ENCODE results near the gene DYNC2H1. TPM values are rescaled to one million over a fixed set of nuclear protein-coding genes. Genes with fewer than 3 reads are reported as not detected.
A peak's percentile ranks its signal among the peaks of the same experiment; 100 is the strongest.

DYNC2H1 gene
- total RNA-seq, 1 donor from 2014 or later: 5.4 TPM

DNA sequence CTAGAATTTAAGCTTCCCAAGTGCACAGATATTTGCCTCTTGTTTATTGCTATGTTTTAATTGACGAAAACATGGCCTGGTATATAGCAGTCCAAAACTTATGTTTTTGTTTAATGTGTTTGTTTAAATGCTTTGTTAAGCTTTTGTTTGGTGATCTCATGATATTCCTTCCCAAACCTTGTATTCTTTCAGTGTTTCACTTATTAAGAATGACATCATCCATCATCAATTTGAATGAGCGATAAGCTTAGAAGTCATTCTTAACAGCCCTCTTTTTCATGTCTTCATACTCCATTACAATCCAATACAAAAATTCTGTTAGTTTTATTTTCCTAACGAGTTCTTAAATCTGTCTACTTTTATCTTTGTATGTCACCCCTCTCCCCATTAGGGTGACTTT lies 206.0 kb downstream of the DYNC2H1 start:
- H3K36me3 ChIP-seq: no peaks in the 10 kb centered on the region

DNA sequence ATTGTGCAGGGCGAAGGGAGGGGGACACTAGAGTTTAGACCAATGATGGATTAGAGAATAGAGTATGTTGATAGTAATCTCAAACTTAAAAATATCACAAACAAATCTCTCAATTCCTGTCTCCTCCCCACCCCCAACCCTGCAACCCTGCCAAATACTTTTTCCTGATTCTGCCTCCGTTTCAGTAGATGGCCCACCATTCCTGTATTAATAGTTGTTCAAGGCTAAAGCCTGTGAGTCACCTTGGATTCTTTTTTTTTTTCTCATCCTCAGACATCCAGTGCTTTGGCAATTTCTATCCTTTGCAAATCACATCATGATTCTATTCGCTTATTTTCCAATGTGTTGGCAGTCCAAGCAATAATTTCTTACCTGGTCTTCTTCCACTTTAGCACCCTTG lies 207.9 kb downstream of the DYNC2H1 start:
- TF ChIP-seq, protein P1, sequence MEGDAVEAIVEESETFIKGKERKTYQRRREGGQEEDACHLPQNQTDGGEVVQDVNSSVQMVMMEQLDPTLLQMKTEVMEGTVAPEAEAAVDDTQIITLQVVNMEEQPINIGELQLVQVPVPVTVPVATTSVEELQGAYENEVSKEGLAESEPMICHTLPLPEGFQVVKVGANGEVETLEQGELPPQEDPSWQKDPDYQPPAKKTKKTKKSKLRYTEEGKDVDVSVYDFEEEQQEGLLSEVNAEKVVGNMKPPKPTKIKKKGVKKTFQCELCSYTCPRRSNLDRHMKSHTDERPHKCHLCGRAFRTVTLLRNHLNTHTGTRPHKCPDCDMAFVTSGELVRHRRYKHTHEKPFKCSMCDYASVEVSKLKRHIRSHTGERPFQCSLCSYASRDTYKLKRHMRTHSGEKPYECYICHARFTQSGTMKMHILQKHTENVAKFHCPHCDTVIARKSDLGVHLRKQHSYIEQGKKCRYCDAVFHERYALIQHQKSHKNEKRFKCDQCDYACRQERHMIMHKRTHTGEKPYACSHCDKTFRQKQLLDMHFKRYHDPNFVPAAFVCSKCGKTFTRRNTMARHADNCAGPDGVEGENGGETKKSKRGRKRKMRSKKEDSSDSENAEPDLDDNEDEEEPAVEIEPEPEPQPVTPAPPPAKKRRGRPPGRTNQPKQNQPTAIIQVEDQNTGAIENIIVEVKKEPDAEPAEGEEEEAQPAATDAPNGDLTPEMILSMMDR (IDR thresholded peaks at IDR 0.05; ENCODE audit: borderline replicate concordance): no peak
- Histone ChIP-seq H3K9me3 (replicated peaks) (no peaks in the 10 kb centered on the region), H3K27me3 (ENCODE audit: low read depth) (no peaks in the 10 kb centered on the region), H3K27ac (replicated peaks) (no peak overlapping the region), H3K4me3 (no peak overlapping the region), H3K36me3 (no peaks in the 10 kb centered on the region), H3K4me1 (peaks cover under 1% of the 10 kb centered on the region)
- DNase-seq: no peak
- intact Hi-C loops (cut with micrococcal nuclease): no loop called here

More for the DNA sequence above, 206.0 kb downstream of the DYNC2H1 start:
- DNase-seq: no peak
- no peak overlapping the region for H3K4me3 ChIP-seq
- no peaks in the 10 kb centered on the region for H3K27me3 ChIP-seq (ENCODE audit: low read depth)
- no peaks in the 10 kb centered on the region for H3K4me1 ChIP-seq
- H3K9me3 ChIP-seq (replicated peaks): no peaks in the 10 kb centered on the region
- intact Hi-C loops (cut with micrococcal nuclease): no loop called here
- H3K27ac ChIP-seq (replicated peaks): no peak overlapping the region
- TF ChIP-seq, protein P1 (IDR thresholded peaks at IDR 0.05; ENCODE audit: borderline replicate concordance): no peak

DNA sequence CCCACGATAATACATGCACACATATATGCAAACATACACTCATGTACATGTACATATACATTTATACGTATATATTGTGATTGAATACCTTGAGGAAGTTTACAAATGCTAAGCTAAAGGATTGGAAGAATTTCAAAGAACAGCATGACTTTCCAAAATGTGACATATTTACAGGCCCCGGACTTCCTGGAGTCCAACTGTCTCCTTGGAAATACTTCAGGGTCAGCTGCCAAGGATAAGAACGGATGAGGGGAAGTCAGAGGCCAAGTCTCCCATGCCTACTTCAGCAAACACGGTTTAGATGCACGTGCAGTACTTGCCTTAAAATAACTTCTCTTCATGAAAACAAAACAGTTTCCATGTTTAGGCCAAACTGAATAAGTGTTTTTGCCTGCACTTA lies 213.6 kb downstream of the DYNC2H1 start:
- intact Hi-C loops (cut with micrococcal nuclease): no loop called here
- TF ChIP-seq, protein P1 (IDR thresholded peaks at IDR 0.05; ENCODE audit: borderline replicate concordance): no peak
- H3K4me3 ChIP-seq: no peak overlapping the region
- H3K36me3 ChIP-seq: no peaks in the 10 kb centered on the region
- no peaks in the 10 kb centered on the region for H3K9me3 ChIP-seq (replicated peaks)
- no peak for DNase-seq
- peak overlapping the region; percentile 18 for H3K27ac ChIP-seq (replicated peaks)
- peaks cover 17% of the 10 kb centered on the region for H3K4me1 ChIP-seq
- H3K27me3 ChIP-seq (ENCODE audit: low read depth): no peaks in the 10 kb centered on the region

DNA sequence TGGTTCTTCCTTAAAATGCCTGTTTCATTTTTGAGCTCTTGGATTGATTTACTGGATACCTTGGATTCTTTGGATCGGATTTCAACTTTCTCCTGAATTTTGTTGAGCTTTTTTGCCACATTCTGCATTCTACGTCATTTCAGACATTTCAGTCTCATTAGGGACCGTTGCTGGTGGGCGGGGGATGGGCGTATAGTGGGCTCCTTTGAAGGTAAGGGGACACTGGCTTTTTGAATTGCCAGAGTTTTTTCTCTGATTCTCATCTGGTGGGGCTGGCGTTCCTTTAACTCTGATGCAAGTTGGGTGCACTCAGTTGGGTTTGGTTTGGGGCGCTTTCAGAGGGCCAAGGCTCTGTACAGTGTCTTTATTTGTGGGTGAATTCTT lies 216.5 kb downstream of the DYNC2H1 start:
- H3K9me3 ChIP-seq (replicated peaks): no peaks in the 10 kb centered on the region
- TF ChIP-seq, protein P1 (IDR thresholded peaks at IDR 0.05; ENCODE audit: borderline replicate concordance): no peak
- H3K27ac ChIP-seq (replicated peaks): no peak overlapping the region
- no peak overlapping the region for H3K4me3 ChIP-seq
- no peaks in the 10 kb centered on the region for H3K27me3 ChIP-seq (ENCODE audit: low read depth)
- intact Hi-C loops (cut with micrococcal nuclease): loop anchor here (5.0 kb wide), 1 partner anchor 277 kb away; no protein-coding TSS in a partner anchor
- no peaks in the 10 kb centered on the region for H3K36me3 ChIP-seq
- DNase-seq: no peak
- peaks cover 17% of the 10 kb centered on the region for H3K4me1 ChIP-seq

DNA sequence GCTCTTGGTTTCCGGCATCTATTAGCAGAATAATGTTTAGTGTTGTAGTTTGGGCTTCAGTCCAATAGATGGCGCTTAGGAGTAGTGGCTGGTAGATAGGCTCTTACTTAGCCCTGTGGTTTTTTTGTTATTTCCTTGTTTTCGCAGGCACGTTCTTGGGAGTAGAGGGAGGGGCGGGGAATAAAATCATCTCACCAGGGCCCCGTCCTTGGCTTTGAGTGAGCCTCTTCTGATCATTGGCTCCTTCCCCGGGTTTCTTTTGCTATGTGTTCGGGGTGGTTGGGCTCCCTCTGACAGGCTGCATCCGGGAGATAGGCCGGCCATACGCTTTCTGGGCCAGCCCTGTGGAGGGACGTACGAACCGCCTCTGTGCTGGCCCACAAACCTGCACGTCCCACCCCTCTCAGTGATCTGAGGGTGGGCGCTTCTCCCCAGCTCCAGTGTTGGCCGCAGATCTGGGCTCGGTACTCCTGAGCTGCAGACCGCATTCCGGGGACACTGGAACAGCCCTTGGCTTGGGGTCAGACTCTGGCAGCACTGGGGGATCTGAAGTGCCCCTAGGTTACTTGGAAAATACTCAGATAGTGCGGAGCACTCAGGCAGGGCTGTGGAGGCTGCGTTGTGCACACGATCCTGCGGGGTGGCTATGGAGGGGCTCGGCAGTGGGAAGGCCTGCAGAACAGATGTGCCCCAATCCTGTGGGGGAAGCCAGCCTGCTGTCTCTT lies 217.0 kb downstream of the DYNC2H1 start:
- H3K27me3 ChIP-seq (ENCODE audit: low read depth): no peaks in the 10 kb centered on the region
- peaks cover 17% of the 10 kb centered on the region for H3K4me1 ChIP-seq
- no peak overlapping the region for H3K4me3 ChIP-seq
- H3K27ac ChIP-seq (replicated peaks): no peak overlapping the region
- no peaks in the 10 kb centered on the region for H3K36me3 ChIP-seq
- no peak for DNase-seq
- intact Hi-C loops (cut with micrococcal nuclease): loop anchor here (5.0 kb wide), 1 partner anchor 276 kb away; no protein-coding TSS in a partner anchor
- H3K9me3 ChIP-seq (replicated peaks): no peaks in the 10 kb centered on the region
- TF ChIP-seq, protein P1 (IDR thresholded peaks at IDR 0.05; ENCODE audit: borderline replicate concordance): peak; percentile 70

Measured in left ventricle myocardium inferior (tissue), 1 donor.